GM23338 (cell line): ENCODE measurements around the gene PSD.

ENCODE experiments used
- CREB1 ChIP-seq: fragments of 250-450 bp; sonication (Bioruptor Pico); IDR thresholded peaks from 2 replicates; pipeline ENCODE4 v1.5.0; 2020; ENCODE audit warnings: low read depth, mild to moderate bottlenecking, moderate library complexity
- EZH2 ChIP-seq: fragments of 200-600 bp; sonication (generic); IDR thresholded peaks from one replicate; pipeline ENCODE4 v1.8.0; 2017; ENCODE audit warnings: antibody characterized with exemption, mild to moderate bottlenecking, low read depth; ENCODE audit not compliant: unreplicated experiment
- NANOG ChIP-seq: IDR thresholded peaks from 2 replicates; pipeline ENCODE4 v1.6.1; 2016; ENCODE audit warnings: antibody characterized with exemption, borderline replicate concordance
- POLR2AphosphoS5 ChIP-seq: IDR thresholded peaks from 2 replicates; pipeline ENCODE4 v1.6.1; 2016; ENCODE audit warnings: antibody characterized with exemption, low read depth
- ZNF331 ChIP-seq: fragments of 250-450 bp; sonication (Bioruptor Pico); IDR thresholded peaks from 2 replicates; pipeline ENCODE4 v1.5.0; 2020; ENCODE audit warnings: low read depth, mild to moderate bottlenecking, moderate library complexity
- TF ChIP-seq, protein P1 (sequence below), 2 experiments: fragments of 200-600 bp in 1 of 2; sonication (generic) in 1 of 2; conservative IDR thresholded peaks; 2 replicates each; pipeline versions ENCODE4 v1.5.1 to v1.6.1; 2016 to 2017; ENCODE audit warnings: antibody characterized with exemption in 2 of 2, low read depth in 2 of 2, mild to moderate bottlenecking in 2 of 2, moderate library complexity in 1 of 2
- TF ChIP-seq, protein P2 (sequence below): IDR thresholded peaks from one replicate; pipeline ENCODE4 v1.6.1; 2018; ENCODE audit warnings: antibody characterized with exemption; ENCODE audit not compliant: unreplicated experiment

GRCh38 chr10:102431452-102432124 is 13.0 kb upstream of the PSD start:
- TF ChIP-seq, protein P1, sequence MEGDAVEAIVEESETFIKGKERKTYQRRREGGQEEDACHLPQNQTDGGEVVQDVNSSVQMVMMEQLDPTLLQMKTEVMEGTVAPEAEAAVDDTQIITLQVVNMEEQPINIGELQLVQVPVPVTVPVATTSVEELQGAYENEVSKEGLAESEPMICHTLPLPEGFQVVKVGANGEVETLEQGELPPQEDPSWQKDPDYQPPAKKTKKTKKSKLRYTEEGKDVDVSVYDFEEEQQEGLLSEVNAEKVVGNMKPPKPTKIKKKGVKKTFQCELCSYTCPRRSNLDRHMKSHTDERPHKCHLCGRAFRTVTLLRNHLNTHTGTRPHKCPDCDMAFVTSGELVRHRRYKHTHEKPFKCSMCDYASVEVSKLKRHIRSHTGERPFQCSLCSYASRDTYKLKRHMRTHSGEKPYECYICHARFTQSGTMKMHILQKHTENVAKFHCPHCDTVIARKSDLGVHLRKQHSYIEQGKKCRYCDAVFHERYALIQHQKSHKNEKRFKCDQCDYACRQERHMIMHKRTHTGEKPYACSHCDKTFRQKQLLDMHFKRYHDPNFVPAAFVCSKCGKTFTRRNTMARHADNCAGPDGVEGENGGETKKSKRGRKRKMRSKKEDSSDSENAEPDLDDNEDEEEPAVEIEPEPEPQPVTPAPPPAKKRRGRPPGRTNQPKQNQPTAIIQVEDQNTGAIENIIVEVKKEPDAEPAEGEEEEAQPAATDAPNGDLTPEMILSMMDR (conservative IDR thresholded peaks at IDR 0.05; ENCODE audit: low read depth in 2 of 2), result no peak
- TF ChIP-seq EZH2 (no peak), NANOG (no peak), POLR2AphosphoS5 (no peak), ZNF331 (no peak), CREB1 (CRISPR knock-in tag) (no peak)
- TF ChIP-seq, protein P2, sequence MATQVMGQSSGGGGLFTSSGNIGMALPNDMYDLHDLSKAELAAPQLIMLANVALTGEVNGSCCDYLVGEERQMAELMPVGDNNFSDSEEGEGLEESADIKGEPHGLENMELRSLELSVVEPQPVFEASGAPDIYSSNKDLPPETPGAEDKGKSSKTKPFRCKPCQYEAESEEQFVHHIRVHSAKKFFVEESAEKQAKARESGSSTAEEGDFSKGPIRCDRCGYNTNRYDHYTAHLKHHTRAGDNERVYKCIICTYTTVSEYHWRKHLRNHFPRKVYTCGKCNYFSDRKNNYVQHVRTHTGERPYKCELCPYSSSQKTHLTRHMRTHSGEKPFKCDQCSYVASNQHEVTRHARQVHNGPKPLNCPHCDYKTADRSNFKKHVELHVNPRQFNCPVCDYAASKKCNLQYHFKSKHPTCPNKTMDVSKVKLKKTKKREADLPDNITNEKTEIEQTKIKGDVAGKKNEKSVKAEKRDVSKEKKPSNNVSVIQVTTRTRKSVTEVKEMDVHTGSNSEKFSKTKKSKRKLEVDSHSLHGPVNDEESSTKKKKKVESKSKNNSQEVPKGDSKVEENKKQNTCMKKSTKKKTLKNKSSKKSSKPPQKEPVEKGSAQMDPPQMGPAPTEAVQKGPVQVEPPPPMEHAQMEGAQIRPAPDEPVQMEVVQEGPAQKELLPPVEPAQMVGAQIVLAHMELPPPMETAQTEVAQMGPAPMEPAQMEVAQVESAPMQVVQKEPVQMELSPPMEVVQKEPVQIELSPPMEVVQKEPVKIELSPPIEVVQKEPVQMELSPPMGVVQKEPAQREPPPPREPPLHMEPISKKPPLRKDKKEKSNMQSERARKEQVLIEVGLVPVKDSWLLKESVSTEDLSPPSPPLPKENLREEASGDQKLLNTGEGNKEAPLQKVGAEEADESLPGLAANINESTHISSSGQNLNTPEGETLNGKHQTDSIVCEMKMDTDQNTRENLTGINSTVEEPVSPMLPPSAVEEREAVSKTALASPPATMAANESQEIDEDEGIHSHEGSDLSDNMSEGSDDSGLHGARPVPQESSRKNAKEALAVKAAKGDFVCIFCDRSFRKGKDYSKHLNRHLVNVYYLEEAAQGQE, result no peak
